RCC 7860 (cell line): Measurements from ENCODE around the gene RSPH6A.

Experiments
- DNase-seq: peaks from one replicate; pipeline ENCODE4 v3.0.0-alpha.2; 2015; ENCODE audit warnings: low spot score
- FAIRE-seq: peaks from 2 replicates; lab custom pipeline; 2012; peaks lifted over from hg19 to GRCh38; lab: Jason Lieb, UNC

The RSPH6A gene

DNA sequence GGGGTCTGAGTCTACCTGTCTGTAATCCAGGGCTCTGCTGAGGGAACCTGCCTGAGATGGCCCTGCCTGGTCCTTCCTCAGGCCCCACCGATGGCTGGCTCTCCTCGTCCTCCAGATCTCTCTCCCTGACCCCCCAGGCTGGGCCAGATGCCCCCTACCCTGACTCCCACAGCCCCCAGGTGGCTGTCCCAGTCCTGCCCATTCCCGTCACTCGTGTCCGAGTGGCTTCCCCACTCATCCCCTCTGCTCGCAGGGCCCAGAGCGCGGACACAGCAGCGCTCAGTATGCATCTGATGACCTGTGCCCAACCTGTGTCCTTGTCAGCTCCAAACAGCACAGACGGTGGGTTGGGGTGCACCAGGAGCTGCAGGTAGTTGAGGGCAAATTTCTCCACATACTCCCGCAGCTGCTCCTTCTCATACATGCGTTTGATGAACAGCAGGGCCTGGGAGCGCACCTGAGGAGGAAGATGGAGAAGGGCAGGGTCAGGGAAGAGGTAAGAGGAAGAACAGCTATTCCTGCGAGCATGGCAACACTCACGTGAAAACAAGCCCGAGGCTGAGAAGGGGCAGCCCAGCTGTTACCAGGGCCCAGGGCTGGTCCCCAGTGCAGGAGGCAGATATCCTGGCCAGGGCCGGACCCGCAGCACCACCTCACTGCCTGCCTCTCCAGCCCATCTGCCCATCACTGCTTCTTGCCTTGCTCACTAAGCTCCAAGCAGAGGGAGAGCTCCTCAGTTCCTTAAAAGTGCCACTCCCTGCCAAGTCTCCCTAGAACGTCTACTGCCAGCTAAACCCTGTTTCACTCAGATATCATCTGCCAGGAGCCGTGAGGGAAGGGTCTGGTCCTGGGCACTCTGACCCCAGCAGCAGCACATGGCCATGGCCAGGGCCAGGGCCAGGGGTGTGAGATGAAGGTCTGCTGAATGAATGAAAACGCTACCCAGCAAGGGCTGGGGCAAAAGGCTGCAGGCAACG is 11.1 kb upstream of the RSPH6A start:
- FAIRE-seq (no peak), DNase-seq (no peak)

DNA sequence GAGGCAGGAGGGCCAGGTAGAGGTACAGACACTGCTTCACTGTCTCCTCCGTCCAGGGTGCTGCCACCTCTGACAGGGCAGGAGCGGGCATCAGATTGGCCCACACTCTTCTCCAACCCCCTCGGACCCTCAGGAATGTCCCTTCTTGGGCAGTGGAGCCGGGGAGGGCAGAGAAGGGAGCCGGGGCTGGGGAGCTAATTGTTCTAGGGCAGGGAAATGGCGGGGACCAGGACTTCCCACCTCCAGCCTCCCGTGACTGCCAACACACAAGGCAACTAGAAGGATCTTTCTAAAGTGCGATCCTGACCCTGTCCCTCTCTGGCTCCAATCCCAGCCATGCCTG is 10.1 kb upstream of the RSPH6A start:
- FAIRE-seq: no peak

DNA sequence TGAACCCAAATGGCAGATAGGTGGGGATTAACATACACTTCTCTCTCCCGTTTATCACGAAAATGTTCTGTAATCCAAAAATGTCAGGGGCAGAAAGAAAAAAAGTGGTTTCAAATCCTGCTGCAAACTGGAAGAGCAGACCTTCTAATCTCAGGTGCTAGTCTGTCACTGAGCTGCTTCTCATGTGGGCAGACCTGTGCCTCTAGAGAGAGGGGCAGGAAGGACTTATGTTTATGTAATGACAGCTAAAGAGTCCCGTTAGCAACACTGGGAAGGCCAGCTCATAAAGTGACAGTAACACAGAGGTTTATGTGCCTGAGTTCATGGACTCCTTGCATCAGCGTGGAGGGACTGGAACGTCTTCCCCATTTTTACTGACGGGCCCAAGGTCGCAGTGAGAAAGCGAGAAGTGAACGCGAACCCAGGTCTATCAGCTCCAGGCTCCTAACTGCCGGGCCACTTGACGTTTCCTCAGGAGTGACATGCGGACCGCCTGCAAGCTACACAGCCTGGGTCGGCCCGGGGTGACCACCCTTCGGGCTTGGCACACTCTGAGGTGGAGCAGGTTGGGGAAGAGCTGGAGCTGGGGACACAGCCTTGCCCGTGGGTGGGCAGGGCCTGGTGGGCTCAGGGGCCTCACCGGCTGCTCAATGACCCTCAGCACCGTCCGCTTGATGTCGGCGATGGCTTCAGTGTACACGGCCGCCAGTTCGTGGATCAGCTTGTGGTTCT is 9.6 kb upstream of the RSPH6A start:
- no peak for FAIRE-seq
- DNase-seq: no peak

More for the DNA sequence above, 10.1 kb upstream of the RSPH6A start:
- DNase-seq: no peak

DNA sequence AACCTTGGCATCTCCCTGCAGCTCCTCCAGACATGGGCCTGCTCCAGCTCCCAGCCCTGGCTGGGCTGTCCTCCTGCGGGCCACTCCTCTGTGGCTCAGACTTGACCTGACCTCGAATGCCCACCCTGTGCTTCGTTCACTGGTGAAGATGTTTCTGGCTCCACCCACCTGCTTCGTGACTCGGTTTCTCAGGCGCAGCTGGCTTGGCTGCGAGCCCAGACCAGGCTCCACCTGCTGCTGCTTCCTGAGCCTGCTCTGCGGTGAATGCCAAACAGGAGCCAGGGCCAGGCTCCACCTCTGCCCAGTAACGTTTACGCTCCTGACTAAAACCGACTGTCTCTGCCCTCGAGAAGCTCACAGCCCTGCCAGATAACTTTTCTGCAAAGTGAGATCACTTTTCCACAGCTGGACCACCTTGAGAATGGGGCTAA is 8.9 kb upstream of the RSPH6A start:
- DNase-seq (no peak), FAIRE-seq (no peak)

DNA sequence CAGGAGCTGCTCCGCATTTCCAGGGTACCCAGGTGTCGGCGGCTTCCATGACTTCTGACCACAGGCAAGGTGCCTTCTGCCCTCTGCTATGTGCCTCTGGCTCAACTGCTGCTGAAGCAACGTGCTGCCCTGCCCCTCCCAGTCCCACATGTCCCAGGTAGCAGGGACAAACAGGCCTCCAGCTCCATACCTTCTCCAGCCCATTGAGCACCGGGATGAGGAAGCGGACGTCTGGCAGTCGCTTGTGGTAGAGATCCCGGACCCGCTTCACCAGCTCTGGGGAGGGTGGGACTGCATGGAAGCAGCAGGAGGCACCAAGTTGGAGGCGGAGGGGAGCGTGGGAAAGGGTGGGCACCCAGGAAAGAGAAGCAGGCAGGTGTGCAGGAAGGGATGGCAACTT is 8.1 kb upstream of the RSPH6A start:
- no peak for FAIRE-seq
- no peak for DNase-seq

DNA sequence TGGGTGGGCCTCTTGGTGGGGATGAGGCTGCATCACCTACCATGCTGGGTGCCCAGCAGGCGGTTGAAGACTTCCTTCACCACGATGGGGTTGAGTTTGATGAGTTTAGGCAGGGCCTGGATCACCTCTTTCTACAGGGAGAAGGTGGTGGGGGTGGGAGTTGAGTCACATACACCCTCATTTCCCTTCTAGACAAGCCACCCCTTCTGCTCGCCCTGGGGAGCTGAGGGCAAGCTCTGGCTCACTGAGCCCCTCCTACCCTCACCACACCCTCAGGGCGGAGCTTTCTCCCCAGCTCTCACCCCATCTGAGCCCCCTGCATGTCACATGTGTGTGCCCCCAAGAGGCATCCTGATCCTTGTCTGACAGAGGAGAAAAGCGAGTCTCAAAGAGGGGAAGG is 7.6 kb upstream of the RSPH6A start:
- FAIRE-seq: no peak
- no peak for DNase-seq

DNA sequence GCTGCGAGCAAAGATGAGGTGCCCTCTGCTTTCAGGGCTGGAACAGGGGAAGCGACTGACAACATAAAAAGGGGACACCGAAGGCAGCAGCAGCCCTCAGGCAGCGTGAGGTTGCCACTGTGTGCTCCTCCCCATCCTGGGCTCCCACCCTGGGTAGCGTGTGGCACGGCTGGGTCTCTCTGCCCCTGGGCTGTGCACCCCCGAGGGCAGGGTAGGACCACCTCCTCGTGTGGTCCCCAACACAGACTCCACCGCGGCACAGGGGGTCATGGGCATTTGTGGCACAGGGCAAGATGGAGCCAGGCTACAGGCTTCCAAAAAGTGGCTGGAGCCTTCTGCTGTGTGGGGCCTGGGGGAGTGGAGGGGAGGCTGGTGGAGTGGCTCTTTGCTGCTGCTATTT is 6.5 kb upstream of the RSPH6A start:
- FAIRE-seq: no peak

DNA sequence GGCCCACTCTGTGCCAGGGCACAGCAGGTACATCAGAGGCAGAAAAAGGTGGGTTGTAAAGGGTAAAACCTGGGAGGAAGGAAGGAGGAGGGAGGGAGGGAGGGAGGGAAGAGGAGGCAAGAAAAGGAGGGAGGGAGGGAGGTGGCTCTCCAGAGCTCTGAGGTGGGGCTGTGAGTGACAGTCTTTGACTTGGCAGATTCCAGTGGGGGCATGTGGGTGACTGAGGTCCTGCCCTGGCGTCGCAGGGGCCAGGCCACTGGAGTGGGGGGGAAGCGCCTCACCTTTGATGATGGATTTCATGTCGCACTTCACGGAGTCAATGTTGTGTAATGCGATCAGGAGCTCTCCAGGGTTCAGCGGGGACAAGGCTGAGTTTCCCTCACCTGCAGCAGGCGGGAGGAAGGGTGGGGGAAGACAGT is 6.0 kb upstream of the RSPH6A start:
- no peak for DNase-seq
- no peak for FAIRE-seq

More for the DNA sequence above, 6.5 kb upstream of the RSPH6A start:
- DNase-seq: no peak

DNA sequence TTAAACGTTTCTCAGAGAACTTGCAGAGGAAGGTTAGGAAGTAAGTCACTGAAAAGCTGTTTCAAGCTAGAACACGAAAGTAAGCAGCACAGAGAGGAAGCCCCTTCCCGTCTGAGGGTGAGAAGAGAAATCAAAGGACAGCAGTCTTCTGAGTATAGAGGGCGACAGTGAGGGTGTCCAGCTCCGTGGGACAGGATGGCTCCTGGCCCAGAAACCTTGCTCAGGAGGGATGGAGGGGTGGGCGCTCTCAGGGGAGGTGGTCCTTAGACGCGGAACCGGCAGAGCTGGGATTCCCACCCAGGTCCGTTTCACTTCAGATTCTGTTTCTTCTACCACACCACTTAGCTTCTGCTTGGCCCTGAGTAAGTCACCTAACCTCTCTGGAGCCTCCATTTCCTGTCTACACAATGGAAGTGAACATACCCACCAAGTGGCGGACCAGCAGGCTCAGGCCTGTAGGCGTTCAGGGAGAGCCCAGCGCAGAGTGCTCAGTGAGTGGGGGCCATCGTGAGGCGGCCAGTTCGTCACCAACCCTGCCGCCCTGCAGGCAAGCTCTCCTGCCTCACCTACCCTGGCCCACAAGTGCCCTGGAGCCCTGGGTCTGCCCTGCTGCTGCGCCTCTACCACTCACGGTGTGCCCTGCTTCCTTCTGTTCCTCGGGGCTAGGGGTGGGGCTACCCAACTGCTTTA is 5.5 kb upstream of the RSPH6A start:
- no peak for FAIRE-seq
- no peak for DNase-seq

DNA sequence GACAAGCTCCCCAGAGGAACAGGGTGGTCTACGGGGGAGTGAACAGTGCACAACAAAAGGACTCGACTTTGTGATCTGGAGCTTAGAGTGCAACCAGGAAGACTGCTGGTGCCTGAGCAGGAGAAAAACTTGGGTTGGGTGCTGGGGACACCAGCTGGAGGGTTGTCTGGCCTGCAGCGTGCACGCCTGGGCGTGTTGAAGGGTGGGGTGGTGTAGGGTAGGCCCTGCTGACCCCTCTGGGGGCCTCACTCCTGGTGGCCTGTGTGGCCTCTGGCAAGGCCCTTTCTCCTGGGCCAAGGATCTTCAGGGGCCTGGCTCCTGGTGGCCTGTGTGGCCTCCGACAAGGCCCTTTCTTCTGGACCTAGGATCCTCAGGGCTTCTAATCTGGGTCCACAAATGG is 4.7 kb upstream of the RSPH6A start:
- DNase-seq (no peak), FAIRE-seq (no peak)

DNA sequence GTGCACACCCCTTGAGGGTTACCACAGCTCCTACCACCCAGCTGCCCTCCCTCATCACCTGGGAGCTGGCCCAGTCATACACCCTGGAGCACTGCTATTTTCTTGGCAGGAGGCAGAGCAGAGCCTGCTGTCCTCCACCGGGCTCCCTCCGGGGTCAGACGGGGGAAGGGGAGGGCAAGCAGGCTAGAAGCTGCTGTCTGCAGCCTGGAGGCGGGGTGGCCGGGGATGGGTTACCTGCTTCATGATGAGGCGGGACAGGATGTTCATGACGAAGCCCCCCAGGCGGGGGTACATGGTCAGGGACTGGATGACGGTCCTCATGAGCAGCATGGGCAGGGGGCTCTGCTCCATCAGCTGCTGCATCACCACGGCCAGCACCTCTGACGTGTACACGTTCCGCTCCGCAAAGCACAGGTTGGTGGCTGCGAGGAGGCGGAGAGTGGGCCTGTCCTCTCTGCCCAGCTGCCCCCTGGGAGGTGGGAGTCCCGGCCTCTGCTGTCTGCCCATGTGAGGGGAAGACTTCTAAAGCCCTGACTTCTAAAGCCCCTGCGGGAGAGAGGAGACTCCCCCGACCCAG is 2.7 kb upstream of the RSPH6A start:
- DNase-seq (no peak), FAIRE-seq (no peak)

DNA sequence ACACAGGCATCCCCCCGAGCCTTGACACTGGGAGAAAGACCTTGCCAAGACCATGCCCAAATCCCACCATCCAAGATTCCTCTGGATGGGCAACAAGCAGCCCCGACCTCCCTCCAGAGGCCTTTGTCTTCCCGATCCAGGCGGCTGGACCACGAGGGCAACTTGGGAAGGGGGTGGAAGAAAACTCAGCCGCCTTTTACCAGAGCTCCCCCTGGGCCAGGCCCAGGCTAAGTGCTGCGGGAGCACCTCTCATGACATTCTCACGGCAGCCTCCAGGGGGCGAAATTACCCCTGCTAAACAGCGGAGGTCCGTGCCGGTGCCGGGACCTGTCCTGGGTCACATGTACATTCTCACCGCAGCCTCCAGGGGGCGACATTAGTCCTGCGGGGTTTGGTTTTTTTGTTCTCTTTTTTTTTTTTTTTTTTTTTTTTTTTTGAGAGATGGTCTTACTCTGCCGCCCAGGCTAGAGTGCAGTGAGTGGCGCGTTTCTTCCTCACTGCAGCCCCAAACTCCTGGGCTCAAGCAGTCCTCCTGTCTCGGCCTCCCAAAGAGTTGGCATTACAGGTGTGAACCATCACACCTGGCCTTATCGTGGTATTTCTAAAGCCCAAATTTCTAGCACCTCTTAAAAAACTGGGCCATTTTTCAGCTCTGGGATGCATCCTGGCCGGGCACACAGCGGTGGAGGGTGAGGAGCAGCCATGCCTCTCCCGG is 2.1 kb upstream of the RSPH6A start:
- DNase-seq (peak; percentile 83), FAIRE-seq (peak; percentile 81)

DNA sequence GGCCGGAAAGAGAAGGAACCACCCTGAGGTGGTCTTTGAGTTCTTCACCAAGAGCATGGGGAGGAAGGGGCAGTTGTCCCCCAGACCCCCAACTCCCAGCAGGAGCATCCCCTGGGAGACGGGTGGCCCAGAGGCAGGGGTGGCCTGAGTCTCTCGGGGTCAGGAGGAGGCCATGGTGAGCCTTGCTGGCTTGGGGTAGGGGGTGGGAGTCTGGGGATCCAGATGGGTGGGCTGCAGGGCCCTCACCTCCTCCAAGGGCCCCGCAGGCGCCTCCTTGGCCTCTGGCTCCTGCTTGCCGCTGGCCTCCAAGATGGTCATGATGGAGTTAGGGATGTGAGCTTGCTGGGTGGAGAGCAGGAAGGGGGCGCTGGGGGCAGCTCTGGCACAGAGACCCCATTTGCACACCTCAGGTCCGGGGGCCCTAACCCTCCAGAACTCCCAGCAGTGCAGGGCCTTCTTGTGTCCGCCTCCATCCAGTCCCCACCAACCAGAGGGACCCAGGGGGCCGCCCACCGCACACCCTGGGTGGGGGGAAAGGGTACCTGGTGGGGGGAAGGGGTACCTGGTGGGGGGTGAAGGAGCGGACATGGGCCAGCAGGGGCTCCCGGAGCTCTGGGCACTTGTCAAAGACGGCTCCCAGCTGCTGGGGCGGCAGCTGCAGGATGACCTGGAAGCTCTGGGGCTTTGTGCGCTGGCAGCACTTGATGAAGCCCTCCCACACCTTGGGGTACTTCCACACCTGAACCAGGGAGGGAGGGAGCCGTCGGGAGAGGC is 1.3 kb upstream of the RSPH6A start:
- FAIRE-seq: no peak
- no peak for DNase-seq

DNA sequence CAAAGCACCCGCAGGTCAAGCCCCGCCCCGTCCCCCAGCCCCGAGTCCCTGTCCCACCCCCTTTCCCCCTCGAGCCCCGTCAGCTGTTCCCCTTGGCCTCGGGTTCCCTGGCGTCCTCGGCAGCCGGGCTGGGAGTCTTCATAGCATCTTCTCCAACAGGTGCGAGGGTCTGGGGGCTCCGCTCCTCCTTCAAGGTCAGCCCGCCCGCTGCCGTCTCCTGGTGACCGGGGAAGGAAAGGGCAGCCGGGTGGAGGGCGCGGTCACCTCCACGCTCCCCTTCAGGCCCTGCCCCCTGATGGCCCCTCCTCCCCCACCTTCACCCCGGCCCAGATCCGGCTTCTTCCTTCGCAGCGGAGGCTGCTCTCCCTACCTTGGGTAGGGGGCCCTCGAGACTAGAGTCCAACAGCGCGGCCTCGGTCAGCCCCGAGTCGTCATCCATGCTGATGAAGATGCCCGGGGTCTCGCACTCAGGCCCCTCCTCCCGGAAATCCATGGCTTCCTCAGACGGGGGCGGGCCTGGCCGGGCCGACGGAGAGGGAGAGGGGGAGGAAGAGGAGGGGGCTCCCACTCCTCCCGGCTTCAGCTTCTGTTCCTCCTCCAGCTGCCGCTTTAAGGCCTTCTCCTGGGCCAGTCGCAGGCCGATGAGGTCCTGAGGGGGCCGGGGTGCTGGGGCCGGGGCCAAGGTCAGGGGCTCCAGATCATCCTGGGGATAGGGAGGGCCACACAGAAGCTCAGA is 541 bp upstream of the RSPH6A start:
- FAIRE-seq (no peak), DNase-seq (no peak)

DNA sequence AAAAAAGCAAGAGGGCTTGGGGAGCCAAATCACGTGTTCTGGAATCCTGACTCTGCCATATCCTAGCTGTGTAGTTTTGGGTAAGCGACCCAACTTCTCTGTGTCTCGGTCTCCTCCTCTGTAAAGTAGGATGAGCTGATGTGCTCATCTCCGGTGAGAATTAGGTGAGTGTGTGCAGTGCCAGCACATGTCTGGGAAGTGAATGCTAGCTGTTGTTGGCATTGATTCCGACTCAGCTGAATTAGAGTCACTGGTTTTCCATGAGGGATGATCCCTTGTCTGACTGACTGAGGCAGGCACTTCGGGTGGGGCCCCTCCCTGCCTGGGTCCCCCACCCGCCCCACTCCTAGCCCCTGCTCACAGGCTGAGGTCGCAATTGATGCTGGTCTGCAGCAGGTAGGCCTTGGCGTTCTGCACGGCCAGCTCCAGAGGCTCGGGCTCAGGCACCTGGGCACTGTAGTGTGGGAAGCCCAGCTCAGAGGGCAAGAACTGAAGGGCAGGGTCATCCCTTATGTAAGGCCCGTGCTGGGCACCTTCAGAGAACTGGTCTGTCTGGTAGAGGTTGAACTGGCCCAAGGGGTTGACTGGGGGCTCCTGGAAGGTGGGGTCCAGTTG is 835 bp downstream of the RSPH6A start:
- FAIRE-seq (no peak), DNase-seq (no peak)

DNA sequence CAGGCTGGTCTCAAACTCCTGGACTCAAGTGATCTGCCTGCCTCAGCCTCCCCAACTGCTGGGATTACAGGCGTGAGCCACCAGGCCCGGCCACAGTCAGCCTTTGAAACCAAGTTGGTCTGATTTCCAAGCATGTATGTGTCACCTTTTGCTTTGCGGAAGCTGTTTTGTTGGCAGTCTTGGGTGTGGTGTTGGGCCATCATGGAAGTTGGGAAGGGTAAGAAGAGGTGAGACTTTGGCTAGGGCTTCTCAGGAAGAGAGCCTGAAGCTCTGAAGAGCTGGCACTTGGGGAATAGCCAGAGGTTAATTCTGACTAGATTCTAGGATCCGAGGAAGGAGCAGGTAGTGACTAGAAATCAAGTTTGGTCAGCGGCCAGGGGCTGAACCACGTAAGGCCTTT is 2.8 kb downstream of the RSPH6A start:
- no peak for DNase-seq
- no peak for FAIRE-seq

DNA sequence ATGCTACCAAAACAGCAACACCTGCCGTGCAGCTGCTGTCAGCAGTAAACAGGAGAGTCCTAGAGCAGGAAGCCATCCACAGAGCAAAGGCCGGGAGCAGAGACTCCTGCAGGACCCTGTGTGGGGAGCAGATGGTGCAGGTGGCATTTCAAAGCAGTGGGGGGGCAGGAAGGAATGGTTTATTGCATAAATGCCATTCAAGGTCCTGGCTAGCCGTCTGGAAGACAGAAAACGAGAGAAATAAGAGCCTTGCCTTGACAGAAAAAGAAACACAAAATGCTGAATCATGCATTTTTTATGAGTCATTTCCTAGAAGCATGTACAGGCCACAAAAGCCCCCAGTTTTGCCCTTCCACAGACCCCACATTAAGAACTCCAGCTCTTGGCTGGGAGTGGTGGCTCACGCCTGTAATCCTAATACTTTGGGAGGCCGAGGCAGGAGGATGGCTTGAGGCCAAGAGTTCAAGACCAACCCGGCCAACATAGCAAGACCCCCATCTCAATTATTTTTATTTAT is 5.4 kb downstream of the RSPH6A start:
- no peak for FAIRE-seq

DNA sequence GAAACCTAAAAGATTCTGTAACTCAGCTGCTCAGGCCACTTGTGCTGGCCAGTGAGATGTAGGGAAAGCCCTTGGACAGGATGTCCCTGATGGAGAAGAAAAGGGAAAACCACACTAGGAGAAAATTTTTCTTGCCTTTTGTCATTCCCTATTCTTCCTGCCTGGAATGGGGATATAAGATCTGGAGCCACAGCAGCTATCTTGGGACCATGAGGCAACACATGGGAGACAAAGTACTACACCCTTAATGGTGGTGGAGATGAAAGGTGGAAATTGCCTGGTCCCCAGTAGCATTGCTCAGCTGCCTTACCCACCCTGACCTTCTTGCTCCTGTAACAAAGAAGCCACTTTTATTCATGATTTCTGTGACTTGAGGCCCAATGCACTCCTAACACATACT is 9.4 kb downstream of the RSPH6A start:
- FAIRE-seq (no peak), DNase-seq (no peak)

More for the DNA sequence above, 5.4 kb downstream of the RSPH6A start:
- DNase-seq: peak; percentile 73

DNA sequence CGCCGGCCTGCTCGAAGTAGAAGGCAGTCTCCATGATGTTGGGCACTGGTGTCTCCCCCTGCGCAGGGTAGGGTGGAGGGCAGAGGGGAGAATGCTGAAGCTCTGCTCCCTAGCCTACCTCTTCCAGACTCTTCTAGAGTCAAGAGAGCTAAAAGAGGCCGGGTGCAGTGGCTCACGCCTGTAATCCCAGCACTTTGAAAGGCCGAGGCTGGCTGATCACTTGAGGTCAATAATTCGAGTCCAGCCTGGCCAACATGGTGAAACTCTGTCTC is 10.2 kb downstream of the RSPH6A start:
- FAIRE-seq (no peak), DNase-seq (no peak)
